Colonic mucosa (tissue), 4 donors: ENCODE results near the gene CLCN2. TPM values are rescaled to one million over a fixed set of nuclear protein-coding genes. Genes with fewer than 3 reads are reported as not detected.

Experiments used
- DNase-seq: peaks from one replicate; pipeline ENCODE4 v3.0.0-alpha.2; 2020
- H3K27ac ChIP-seq: fragments of 200-600 bp; one replicate; pipeline ENCODE4 v1.8.0; 2021
- H3K27me3 ChIP-seq: fragments of 200-600 bp; one replicate; pipeline ENCODE4 v1.8.0; 2021
- H3K36me3 ChIP-seq: fragments of 200-600 bp; one replicate; pipeline ENCODE4 v1.8.0; 2021
- H3K4me1 ChIP-seq: fragments of 200-600 bp; one replicate; pipeline ENCODE4 v1.8.0; 2021; ENCODE audit warnings: mild to moderate bottlenecking
- H3K4me3 ChIP-seq: fragments of 200-600 bp; one replicate; pipeline ENCODE4 v1.8.0; 2021
- H3K9ac ChIP-seq, 2 donors: one replicate each; pipeline ENCODE4 v1.7.0; 2013; ENCODE audit warnings: control low read depth in 2 of 2, low read depth in 2 of 2, low read length in 2 of 2
- H3K9me3 ChIP-seq: fragments of 200-600 bp; one replicate; pipeline ENCODE4 v1.8.0; 2021
- intact Hi-C: fragments of 100-400 bp; cut with DNase I; formaldehyde crosslinking; loops from one replicate; pipeline ENCODE4 v1.14.1; 2022
- total RNA-seq, 2 donors: library from RNA; stranded (reverse); fragmentation: NEBNext Ultra II Directional in 1 of 2; extraction: Animal tissue kit (Norgen Biotek cat#: 25700) in 1 of 2; gene quantifications; one replicate each; pipeline ENCODE4 v1.2.1, GENCODE V29; 2021
- TF ChIP-seq, protein P1 (sequence below): fragments of 200-600 bp; IDR thresholded peaks from one replicate; pipeline ENCODE4 v1.8.0; 2022; ENCODE audit warnings: antibody characterized with exemption, mild to moderate bottlenecking
- donor health status: healthy.
- donor health status: DM: no; HTN: no; CAD: no.
- donor health status: DM: no; HTN: no; CAD: no.

Gene CLCN2
- total RNA-seq, 2 donors from 2014 or later, result 61.1 to 71.6 TPM

DNA sequence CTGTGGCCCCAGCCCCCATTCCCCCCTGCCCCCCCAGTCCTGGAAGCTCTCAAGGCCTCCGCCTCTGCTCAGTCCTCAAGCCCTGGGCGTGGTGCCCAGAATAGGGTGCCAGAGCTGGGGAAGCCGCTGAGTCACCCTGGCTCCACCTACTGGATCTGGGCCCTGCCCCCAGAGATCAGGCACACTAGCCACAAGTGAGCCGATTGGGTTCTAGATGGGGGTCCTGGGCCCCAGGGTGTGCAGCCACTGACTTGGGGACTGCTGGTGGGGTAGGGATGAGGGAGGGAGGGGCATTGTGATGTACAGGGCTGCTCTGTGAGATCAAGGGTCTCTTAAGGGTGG lies 41.3 kb downstream of the CLCN2 start:
- peak; percentile 96 for DNase-seq
- intact Hi-C loops, result no loop called here
- TF ChIP-seq, protein P1, sequence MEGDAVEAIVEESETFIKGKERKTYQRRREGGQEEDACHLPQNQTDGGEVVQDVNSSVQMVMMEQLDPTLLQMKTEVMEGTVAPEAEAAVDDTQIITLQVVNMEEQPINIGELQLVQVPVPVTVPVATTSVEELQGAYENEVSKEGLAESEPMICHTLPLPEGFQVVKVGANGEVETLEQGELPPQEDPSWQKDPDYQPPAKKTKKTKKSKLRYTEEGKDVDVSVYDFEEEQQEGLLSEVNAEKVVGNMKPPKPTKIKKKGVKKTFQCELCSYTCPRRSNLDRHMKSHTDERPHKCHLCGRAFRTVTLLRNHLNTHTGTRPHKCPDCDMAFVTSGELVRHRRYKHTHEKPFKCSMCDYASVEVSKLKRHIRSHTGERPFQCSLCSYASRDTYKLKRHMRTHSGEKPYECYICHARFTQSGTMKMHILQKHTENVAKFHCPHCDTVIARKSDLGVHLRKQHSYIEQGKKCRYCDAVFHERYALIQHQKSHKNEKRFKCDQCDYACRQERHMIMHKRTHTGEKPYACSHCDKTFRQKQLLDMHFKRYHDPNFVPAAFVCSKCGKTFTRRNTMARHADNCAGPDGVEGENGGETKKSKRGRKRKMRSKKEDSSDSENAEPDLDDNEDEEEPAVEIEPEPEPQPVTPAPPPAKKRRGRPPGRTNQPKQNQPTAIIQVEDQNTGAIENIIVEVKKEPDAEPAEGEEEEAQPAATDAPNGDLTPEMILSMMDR, result no peak
- Histone ChIP-seq H3K9ac (peak overlapping the region in 1 of 2 donors; percentile 59), H3K27me3 (no peaks in the 10 kb centered on the region), H3K9me3 (no peaks in the 10 kb centered on the region), H3K27ac (peak overlapping the region; percentile 76), H3K36me3 (peaks cover 30% of the 10 kb centered on the region), H3K4me1 (peaks cover 15% of the 10 kb centered on the region), H3K4me3 (no peak overlapping the region)

DNA sequence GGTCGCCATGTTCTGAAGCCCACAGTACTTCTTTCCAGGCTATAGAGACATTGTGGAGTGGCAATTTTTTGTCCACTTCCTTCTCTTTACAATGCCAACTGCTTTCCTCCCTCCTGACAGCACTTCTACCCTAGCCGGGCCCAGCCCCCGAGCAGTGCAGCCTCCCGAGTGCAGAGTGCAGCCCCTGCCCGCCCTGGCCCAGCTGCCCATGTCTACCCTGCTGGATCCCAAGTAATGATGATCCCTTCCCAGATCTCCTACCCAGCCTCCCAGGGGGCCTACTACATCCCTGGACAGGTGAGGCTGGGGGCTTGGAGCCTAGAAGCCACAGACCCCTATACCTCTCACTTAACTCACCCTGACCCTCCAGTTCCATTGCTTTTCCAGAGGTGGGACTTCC lies 44.2 kb downstream of the CLCN2 start:
- H3K9ac ChIP-seq, result peak overlapping the region in 1 of 2 donors; percentile 96
- H3K36me3 ChIP-seq, result peaks cover 8% of the 10 kb centered on the region
- no peak overlapping the region for H3K27ac ChIP-seq
- DNase-seq, result no peak
- intact Hi-C loops, result no loop called here
- H3K27me3 ChIP-seq, result no peaks in the 10 kb centered on the region
- H3K4me3 ChIP-seq, result no peak overlapping the region
- no peaks in the 10 kb centered on the region for H3K9me3 ChIP-seq
- TF ChIP-seq, protein P1, result no peak
- peaks cover 15% of the 10 kb centered on the region for H3K4me1 ChIP-seq

DNA sequence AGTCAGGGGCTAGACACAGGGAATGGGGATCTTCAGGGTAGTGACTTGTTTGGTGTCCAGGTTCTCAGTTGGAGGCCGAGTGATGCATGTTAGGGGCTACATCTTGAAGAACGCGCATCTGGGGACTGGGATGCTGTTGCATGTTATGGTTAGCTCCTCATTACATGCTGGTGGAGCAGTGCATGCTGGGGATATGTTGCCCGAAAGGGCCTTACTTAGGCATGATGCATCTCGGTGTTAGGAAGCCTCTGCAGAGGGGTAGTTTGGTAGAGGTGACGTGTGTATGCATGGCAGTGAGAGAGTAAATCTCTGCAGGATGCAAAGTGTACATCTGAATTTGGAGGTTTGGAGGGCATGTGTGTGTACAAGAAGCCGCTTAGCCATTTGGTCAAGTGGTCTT lies 44.6 kb downstream of the CLCN2 start:
- DNase-seq, result no peak
- no peak overlapping the region for H3K4me3 ChIP-seq
- no peaks in the 10 kb centered on the region for H3K9me3 ChIP-seq
- H3K36me3 ChIP-seq, result peaks cover 4% of the 10 kb centered on the region
- TF ChIP-seq, protein P1, result no peak
- peaks cover 15% of the 10 kb centered on the region for H3K4me1 ChIP-seq
- intact Hi-C loops, result no loop called here
- peak overlapping the region; percentile 86 for H3K27ac ChIP-seq
- H3K27me3 ChIP-seq, result no peaks in the 10 kb centered on the region
- H3K9ac ChIP-seq, result peak overlapping the region; percentile 96 to 97

DNA sequence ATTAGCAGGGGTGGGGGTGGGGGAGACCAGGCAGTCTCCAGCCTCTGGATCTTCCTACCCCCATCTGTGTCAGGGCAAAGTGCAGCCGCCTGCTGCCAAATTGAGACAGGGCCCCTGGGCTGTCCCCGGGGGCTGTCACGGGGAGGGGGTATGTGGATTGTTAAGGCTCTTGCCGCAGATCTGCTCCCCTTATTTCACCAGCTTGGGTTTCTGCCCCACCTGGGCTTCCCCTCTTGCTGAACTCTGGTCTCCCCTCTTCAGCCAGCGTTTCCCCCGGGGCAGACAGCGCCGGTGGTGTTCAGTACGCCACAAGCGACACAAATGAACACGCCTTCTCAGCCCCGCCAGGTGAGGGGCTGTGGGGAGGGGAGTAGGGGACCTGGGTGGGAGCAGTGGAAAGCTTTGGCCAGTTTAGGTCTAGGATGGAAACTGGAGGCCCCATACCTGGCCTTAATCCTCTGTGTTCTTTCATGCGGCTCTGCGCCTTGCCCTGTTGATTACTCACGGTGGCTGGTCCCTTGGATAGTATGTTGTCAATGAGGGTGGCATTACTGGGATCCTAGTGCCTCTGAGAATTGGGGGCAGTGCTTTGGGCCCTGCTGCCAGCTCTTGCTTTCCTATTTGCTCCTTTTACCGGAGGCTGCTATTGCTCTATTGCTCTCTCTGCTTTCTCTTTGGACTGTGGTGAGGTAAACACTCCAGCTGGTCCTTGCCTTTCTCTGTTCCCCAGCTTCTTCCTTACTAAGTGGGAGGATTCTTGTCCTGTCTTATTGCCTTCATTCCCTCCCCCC lies 45.3 kb downstream of the CLCN2 start:
- Histone ChIP-seq H3K4me1 (peaks cover 15% of the 10 kb centered on the region), H3K36me3 (no peaks in the 10 kb centered on the region)
- peak; percentile 33 for DNase-seq

DNA sequence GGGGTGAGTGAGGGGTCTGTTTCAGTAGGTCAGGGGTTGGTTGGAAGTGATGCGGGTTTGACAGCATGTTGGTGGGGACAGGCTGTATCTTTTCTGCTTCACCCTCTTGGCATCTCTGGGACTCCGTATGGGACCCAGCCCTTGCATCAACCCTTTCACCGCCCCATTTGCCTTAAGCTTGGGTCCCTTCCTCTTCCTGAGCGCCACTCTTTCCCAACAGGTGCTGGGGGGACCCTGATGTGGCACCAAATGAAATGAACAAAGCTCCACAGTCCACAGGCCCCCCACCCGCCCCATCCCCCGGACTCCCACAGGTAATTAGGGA lies 45.9 kb downstream of the CLCN2 start:
- intact Hi-C loops, result no loop called here
- H3K27me3 ChIP-seq, result no peaks in the 10 kb centered on the region
- peak overlapping the region; percentile 96 to 97 for H3K9ac ChIP-seq
- TF ChIP-seq, protein P1, result no peak
- peak overlapping the region; percentile 66 for H3K4me3 ChIP-seq
- DNase-seq, result no peak
- H3K27ac ChIP-seq, result peak overlapping the region; percentile 86
- H3K9me3 ChIP-seq, result no peaks in the 10 kb centered on the region
- peaks cover 15% of the 10 kb centered on the region for H3K4me1 ChIP-seq
- no peaks in the 10 kb centered on the region for H3K36me3 ChIP-seq

More for the DNA sequence above, 45.3 kb downstream of the CLCN2 start:
- Histone ChIP-seq H3K27ac (peak overlapping the region; percentile 86), H3K9ac (peak overlapping the region; percentile 96 to 97), H3K27me3 (no peaks in the 10 kb centered on the region), H3K9me3 (no peaks in the 10 kb centered on the region), H3K4me3 (peak overlapping the region; percentile 66)
- intact Hi-C loops, result no loop called here
- TF ChIP-seq, protein P1, result no peak
